ENCODE results near the gene ATPAF1. TPM values are rescaled to one million over a fixed set of nuclear protein-coding genes. Genes with fewer than 3 reads are reported as not detected.

Gene ATPAF1
- polyA plus RNA-seq, 1 of the 3 experiments (the other 2 are of a cell fraction), result 39.9 TPM

DNA sequence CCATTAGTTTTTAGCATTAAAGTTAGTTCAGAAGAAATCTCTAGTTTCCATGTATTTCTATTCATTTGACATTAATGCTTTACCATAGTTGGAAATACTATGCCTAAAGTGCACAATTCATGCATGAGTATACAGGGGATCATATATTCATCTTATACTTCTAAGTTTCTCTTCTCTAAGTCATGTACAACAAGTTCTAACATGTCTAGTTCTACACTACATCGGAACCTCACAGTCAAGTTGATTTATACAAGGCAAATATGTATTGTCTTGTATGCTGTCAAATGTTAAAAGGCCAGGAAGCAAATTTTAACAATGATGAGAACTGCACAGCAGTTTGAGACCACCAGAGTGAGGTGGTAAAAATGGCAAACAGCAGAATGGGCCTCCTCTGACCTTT, 28.6 kb downstream of the ATPAF1 start (continued):
- TF ChIP-seq, protein P1, sequence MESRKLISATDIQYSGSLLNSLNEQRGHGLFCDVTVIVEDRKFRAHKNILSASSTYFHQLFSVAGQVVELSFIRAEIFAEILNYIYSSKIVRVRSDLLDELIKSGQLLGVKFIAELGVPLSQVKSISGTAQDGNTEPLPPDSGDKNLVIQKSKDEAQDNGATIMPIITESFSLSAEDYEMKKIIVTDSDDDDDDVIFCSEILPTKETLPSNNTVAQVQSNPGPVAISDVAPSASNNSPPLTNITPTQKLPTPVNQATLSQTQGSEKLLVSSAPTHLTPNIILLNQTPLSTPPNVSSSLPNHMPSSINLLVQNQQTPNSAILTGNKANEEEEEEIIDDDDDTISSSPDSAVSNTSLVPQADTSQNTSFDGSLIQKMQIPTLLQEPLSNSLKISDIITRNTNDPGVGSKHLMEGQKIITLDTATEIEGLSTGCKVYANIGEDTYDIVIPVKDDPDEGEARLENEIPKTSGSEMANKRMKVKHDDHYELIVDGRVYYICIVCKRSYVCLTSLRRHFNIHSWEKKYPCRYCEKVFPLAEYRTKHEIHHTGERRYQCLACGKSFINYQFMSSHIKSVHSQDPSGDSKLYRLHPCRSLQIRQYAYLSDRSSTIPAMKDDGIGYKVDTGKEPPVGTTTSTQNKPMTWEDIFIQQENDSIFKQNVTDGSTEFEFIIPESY (IDR thresholded peaks at IDR 0.05; ENCODE audit: borderline replicate concordance, low read depth), result no peak
- TF ChIP-seq JUND (IDR thresholded peaks at IDR 0.05), result no peak
- TF ChIP-seq, protein P2, sequence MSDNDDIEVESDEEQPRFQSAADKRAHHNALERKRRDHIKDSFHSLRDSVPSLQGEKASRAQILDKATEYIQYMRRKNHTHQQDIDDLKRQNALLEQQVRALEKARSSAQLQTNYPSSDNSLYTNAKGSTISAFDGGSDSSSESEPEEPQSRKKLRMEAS (IDR thresholded peaks at IDR 0.05; ENCODE audit: low read depth), result no peak
- TF ChIP-seq, protein P3, sequence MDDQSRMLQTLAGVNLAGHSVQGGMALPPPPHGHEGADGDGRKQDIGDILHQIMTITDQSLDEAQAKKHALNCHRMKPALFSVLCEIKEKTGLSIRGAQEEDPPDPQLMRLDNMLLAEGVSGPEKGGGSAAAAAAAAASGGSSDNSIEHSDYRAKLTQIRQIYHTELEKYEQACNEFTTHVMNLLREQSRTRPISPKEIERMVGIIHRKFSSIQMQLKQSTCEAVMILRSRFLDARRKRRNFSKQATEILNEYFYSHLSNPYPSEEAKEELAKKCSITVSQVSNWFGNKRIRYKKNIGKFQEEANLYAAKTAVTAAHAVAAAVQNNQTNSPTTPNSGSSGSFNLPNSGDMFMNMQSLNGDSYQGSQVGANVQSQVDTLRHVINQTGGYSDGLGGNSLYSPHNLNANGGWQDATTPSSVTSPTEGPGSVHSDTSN (IDR thresholded peaks at IDR 0.05), result no peak

DNA sequence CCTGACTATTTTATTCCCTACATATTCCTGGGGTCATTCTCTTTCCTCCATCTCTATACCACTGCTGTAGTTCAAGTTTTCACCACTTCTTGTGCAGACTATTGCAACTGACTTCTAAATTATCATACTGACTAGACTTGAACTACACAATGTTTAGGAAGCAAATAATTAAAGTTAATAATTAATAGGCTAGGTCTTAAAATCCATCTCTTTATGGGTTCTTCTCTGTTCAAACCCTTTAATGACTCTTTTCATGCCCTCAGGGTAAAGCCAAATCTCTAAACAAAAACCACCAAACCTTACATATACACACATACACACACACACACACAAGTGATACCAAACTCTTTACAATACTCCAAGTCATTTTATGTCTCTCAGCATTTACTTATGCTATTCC, 29.2 kb downstream of the ATPAF1 start:
- H3K4me2 ChIP-seq, result no peak overlapping the region
- no peaks in the 10 kb centered on the region for H4K20me1 ChIP-seq (ENCODE audit: insufficient read depth)
- no peak overlapping the region for H2AFZ ChIP-seq (ENCODE audit: low read depth)
- no peaks in the 10 kb centered on the region for H3K79me2 ChIP-seq (ENCODE audit: insufficient read depth)
- peaks cover 3 to 7% of the 10 kb centered on the region in 2 experiments for H3K4me1 ChIP-seq (ENCODE audit: control insufficient read depth in 1 of 2, insufficient read depth in 2 of 2, low read depth in 1 of 2, low read length in 1 of 2)
- H3K9me2 ChIP-seq, result no peaks in the 10 kb centered on the region
- ChIA-PET CTCF (no interaction called here), POLR2A (no interaction called here)
- H3K4me3 ChIP-seq (ENCODE audit: low read depth in 2 of 2, low read length in 1 of 2), result no peak overlapping the region
- no peaks in the 10 kb centered on the region for H3K9me3 ChIP-seq
- H3K9ac ChIP-seq, result no peak overlapping the region
- TF ChIP-seq FOSL2 (IDR thresholded peaks at IDR 0.05; ENCODE audit: borderline replicate concordance, low read depth) (no peak), FOXM1 (IDR thresholded peaks at IDR 0.05; ENCODE audit: low read depth) (no peak), POLR2AphosphoS5 (IDR thresholded peaks at IDR 0.05; ENCODE audit: low read depth, low read length) (no peak), TAF1 (IDR thresholded peaks at IDR 0.05; ENCODE audit: borderline replicate concordance, low read depth, low read length) (no peak), EP300 (IDR thresholded peaks at IDR 0.05; ENCODE audit: borderline replicate concordance in 1 of 2, low read depth in 1 of 2, low read length in 1 of 2) (no peak), SIN3A (IDR thresholded peaks at IDR 0.05; ENCODE audit: borderline replicate concordance, low read depth, low read length) (no peak), RFX5 (IDR thresholded peaks at IDR 0.05; ENCODE audit: low read length) (no peak), GATA2 (CRISPR knock-in tag; IDR thresholded peaks at IDR 0.05) (no peak), EZH2phosphoT487 (IDR thresholded peaks at IDR 0.05; ENCODE audit: borderline replicate concordance, low read depth) (no peak), NRF1 (IDR thresholded peaks at IDR 0.05; ENCODE audit: low read depth, low read length) (no peak), ELF1 (IDR thresholded peaks at IDR 0.05) (no peak), MXI1 (IDR thresholded peaks at IDR 0.05; ENCODE audit: low read depth, low read length) (no peak), FOXJ3 (CRISPR knock-in tag; IDR thresholded peaks at IDR 0.05) (no peak), RXRA (IDR thresholded peaks at IDR 0.05; ENCODE audit: borderline replicate concordance, low read depth) (no peak), TCF12 (IDR thresholded peaks at IDR 0.05) (no peak), RAD21 (IDR thresholded peaks at IDR 0.05; ENCODE audit: low read length) (no peak)
- TF ChIP-seq, protein P1 (IDR thresholded peaks at IDR 0.05; ENCODE audit: borderline replicate concordance, low read depth), result no peak
- TF ChIP-seq, protein P3 (IDR thresholded peaks at IDR 0.05), result no peak
- TF ChIP-seq, protein P4, sequence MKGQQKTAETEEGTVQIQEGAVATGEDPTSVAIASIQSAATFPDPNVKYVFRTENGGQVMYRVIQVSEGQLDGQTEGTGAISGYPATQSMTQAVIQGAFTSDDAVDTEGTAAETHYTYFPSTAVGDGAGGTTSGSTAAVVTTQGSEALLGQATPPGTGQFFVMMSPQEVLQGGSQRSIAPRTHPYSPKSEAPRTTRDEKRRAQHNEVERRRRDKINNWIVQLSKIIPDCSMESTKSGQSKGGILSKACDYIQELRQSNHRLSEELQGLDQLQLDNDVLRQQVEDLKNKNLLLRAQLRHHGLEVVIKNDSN (IDR thresholded peaks at IDR 0.05; ENCODE audit: borderline replicate concordance, low read depth), result no peak
- DNase-seq, result no peak
- H3K36me3 ChIP-seq (replicated peaks in 1 of 2; ENCODE audit: control insufficient read depth in 1 of 2, insufficient read depth in 2 of 2, low read length in 1 of 2), result peaks cover 15 to 21% of the 10 kb centered on the region in 2 experiments
- H3F3A ChIP-seq (replicated peaks; ENCODE audit: insufficient read depth), result peaks cover 11% of the 10 kb centered on the region
- H3K27ac ChIP-seq (ENCODE audit: low read depth in 2 of 2, low read length in 1 of 2), result no peak overlapping the region
- no peaks in the 10 kb centered on the region for H3K27me3 ChIP-seq (ENCODE audit: insufficient read depth)
